Measurements from ENCODE around the gene WDR90. TPM values are rescaled to one million over a fixed set of nuclear protein-coding genes. Genes with fewer than 3 reads are reported as not detected.

The WDR90 gene
- total RNA-seq, 4 donors from 2014 or later = 8.2 to 22.7 (median 16.5) TPM

- no peak for DNase-seq (ENCODE audit: extremely low spot score)
- intact Hi-C loops (cut with DNase I) = no loop called here
- Histone ChIP-seq H3K9me3 (no peaks in the 10 kb centered on the region), H3K27me3 (peaks cover 0 to 5% (median 0%) of the 10 kb centered on the region in 4 donors), H3K4me3 (peak overlapping the region; percentile 81 to 98 (median 96)), H3K36me3 (peaks cover 16 to 23% (median 23%) of the 10 kb centered on the region in 4 donors), H3K4me1 (peaks cover 49 to 70% (median 63%) of the 10 kb centered on the region in 4 donors), H3K27ac (replicated peaks in 1 of 4) (peak overlapping the region; percentile 93 to 98 (median 96))
- 4% methylated on average over 17 of the region's 52 CpGs for WGBS
- TF ChIP-seq EP300 (IDR thresholded peaks at IDR 0.05) (no peak), POLR2A (IDR thresholded peaks at IDR 0.05; ENCODE audit: low read depth) (no peak), POLR2AphosphoS5 (IDR thresholded peaks at IDR 0.05) (peak in 1 of 2 donors; percentile 25)
- TF ChIP-seq, protein P1, sequence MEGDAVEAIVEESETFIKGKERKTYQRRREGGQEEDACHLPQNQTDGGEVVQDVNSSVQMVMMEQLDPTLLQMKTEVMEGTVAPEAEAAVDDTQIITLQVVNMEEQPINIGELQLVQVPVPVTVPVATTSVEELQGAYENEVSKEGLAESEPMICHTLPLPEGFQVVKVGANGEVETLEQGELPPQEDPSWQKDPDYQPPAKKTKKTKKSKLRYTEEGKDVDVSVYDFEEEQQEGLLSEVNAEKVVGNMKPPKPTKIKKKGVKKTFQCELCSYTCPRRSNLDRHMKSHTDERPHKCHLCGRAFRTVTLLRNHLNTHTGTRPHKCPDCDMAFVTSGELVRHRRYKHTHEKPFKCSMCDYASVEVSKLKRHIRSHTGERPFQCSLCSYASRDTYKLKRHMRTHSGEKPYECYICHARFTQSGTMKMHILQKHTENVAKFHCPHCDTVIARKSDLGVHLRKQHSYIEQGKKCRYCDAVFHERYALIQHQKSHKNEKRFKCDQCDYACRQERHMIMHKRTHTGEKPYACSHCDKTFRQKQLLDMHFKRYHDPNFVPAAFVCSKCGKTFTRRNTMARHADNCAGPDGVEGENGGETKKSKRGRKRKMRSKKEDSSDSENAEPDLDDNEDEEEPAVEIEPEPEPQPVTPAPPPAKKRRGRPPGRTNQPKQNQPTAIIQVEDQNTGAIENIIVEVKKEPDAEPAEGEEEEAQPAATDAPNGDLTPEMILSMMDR (IDR thresholded peaks at IDR 0.05) = no peak
Measured at GRCh38 chr16:678858-679813, 30.0 kb downstream of the WDR90 start.

- intact Hi-C loops (cut with DNase I) = no loop called here
Measured at GRCh38 chr16:679814-680624, 30.9 kb downstream of the WDR90 start, which contains the start of gene STUB1. STUB1 (plus strand) TSS chr16:680410; CDS start chr16:680526, 116 bp downstream.

GRCh38 chr16:680625-680945 lies 31.4 kb downstream of the WDR90 start:
- Histone ChIP-seq H3K9me3 (no peaks in the 10 kb centered on the region), H3K27me3 (peaks cover 0 to 5% (median 0%) of the 10 kb centered on the region in 4 donors), H3K4me3 (peak overlapping the region; percentile 81 to 98 (median 96)), H3K36me3 (peaks cover 16 to 27% (median 24%) of the 10 kb centered on the region in 4 donors), H3K27ac (replicated peaks in 1 of 4) (peak overlapping the region; percentile 93 to 98 (median 96)), H3K4me1 (peaks cover 55 to 68% (median 66%) of the 10 kb centered on the region in 4 donors)
- TF ChIP-seq EP300 (IDR thresholded peaks at IDR 0.05) (no peak), POLR2AphosphoS5 (IDR thresholded peaks at IDR 0.05) (no peak), POLR2A (IDR thresholded peaks at IDR 0.05; ENCODE audit: low read depth) (no peak)
- TF ChIP-seq, protein P1 (IDR thresholded peaks at IDR 0.05) = no peak
- intact Hi-C loops (cut with DNase I) = no loop called here
- no CpG with 5 or more reads among the region's 38 CpGs for WGBS
- DNase-seq (ENCODE audit: extremely low spot score) = no peak

More at GRCh38 chr16:679814-680624, 30.9 kb downstream of the WDR90 start, which contains the start of gene STUB1:
- peak within 1 kb of the TSS; percentile 81 to 98 (median 96) for H3K4me3 ChIP-seq
- DNase-seq (ENCODE audit: extremely low spot score) = peak; percentile 98
- no peaks in the 10 kb centered on the region for H3K9me3 ChIP-seq
- peaks cover 53 to 68% (median 66%) of the 10 kb centered on the region in 4 donors for H3K4me1 ChIP-seq
- 0% methylated on average over 7 of the region's 91 CpGs for WGBS
- TF ChIP-seq, protein P1 (IDR thresholded peaks at IDR 0.05) = peak in 1 of 3 experiments; percentile 19
- peak; percentile 68 to 71 for TF ChIP-seq POLR2AphosphoS5 (IDR thresholded peaks at IDR 0.05)
- no peak for TF ChIP-seq EP300 (IDR thresholded peaks at IDR 0.05)
- no peak for TF ChIP-seq POLR2A (IDR thresholded peaks at IDR 0.05; ENCODE audit: low read depth)
- peak within 1 kb of the TSS; percentile 93 to 98 (median 96) for H3K27ac ChIP-seq (replicated peaks in 1 of 4)
- peaks cover 16 to 23% (median 22%) of the 10 kb centered on the region in 4 donors for H3K36me3 ChIP-seq
- H3K27me3 ChIP-seq = peaks cover 0 to 5% (median 0%) of the 10 kb centered on the region in 4 donors

DNA sequence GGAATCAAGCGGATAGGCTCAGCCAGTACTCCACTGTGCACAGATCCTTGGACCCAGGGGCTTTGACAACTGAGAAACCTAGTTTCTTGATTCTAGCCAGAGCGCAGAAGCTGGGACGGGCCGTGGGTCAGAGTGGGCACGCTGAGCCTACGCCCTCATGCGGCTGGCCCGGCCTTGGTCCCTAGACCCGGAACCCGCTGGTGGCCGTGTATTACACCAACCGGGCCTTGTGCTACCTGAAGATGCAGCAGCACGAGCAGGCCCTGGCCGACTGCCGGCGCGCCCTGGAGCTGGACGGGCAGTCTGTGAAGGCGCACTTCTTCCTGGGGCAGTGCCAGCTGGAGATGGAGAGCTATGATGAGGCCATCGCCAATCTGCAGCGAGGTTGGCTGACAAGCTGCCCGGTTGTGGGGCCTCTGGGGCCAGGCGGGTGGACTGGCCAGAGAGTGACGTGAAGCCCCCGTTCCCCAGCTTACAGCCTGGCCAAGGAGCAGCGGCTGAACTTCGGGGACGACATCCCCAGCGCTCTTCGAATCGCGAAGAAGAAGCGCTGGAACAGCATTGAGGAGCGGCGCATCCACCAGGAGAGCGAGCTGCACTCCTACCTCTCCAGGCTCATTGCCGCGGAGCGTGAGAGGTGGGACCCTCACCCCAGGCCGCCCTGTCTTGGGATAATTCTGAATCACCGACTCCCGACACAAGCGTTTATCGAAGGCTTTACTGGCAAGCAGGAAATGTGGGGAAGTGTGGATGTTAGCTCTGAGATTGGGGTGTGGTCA lies 32.0 kb downstream of the WDR90 start:
- Histone ChIP-seq H3K27ac (replicated peaks in 1 of 4) (peak overlapping the region; percentile 93 to 98 (median 96)), H3K4me1 (peaks cover 55 to 68% (median 66%) of the 10 kb centered on the region in 4 donors), H3K36me3 (peaks cover 16 to 33% (median 24%) of the 10 kb centered on the region in 4 donors), H3K4me3 (peak overlapping the region; percentile 81 to 98 (median 96)), H3K27me3 (peaks cover 0 to 1% (median 0%) of the 10 kb centered on the region in 4 donors), H3K9me3 (no peaks in the 10 kb centered on the region)
- DNase-seq (ENCODE audit: extremely low spot score) = no peak
- TF ChIP-seq EP300 (IDR thresholded peaks at IDR 0.05) = no peak
- no peak for TF ChIP-seq POLR2AphosphoS5 (IDR thresholded peaks at IDR 0.05)
- TF ChIP-seq, protein P1 (IDR thresholded peaks at IDR 0.05) = no peak
- no peak for TF ChIP-seq POLR2A (IDR thresholded peaks at IDR 0.05; ENCODE audit: low read depth)
- WGBS = 64% methylated on average over 16 of the region's 44 CpGs
- intact Hi-C loops (cut with DNase I) = no loop called here

Data from esophagus muscularis mucosa (tissue), 4 donors.